Measurements from ENCODE around the gene NRP2. TPM values are rescaled to one million over a fixed set of nuclear protein-coding genes. Genes with fewer than 3 reads are reported as not detected.

Gene NRP2
- total and polyA plus RNA-seq, 2 donors (not counting 1 experiment from before 2014, with no cell fraction given): 1.8 to 6.8 TPM

DNA sequence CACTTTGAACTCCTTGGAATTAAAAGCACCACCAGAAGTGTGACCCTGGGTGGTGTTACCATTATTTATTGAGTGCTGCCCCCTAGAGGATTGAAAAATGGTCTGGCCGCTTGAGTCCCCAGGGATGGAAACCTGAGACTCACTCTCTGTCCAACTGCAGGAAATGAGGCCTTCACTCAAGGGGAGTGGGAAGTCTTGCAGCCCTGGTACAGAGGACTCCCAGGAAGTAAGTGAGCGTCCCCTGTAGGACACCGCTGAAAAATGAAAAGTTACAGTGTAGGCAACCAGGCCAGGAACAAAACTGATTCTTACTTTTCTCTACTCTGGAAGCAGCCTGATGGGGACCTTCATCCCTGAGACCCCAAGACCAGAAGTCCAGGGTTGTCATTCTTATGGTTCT, 2.2 kb upstream of the NRP2 start:
- peaks cover 0 to 39% (median 24%) of the 10 kb centered on the region in 4 experiments for H3K27me3 ChIP-seq (replicated peaks in 1 of 4; ENCODE audit: control extremely low read depth in 1 of 4, control insufficient read depth in 3 of 4, insufficient read depth in 4 of 4, low read length in 3 of 4)
- no peaks in the 10 kb centered on the region for H3K79me2 ChIP-seq (ENCODE audit: control insufficient read depth, insufficient read depth, low read length)
- ATAC-seq (ENCODE audit: low read depth) (peak; percentile 22), DNase-seq (peak; percentile 71)
- peaks cover 37% of the 10 kb centered on the region for H3K4me1 Mint-ChIP-seq
- no peak overlapping the region for H3K27ac ChIP-seq (ENCODE audit: low read length in 2 of 2)
- WGBS (ENCODE audit: insufficient coverage): 4% methylated on average over 3 of the region's 3 CpGs
- H3K27ac Mint-ChIP-seq: peak overlapping the region; percentile 48
- peak overlapping the region; percentile 31 for H3K4me3 Mint-ChIP-seq
- H2AFZ ChIP-seq (ENCODE audit: insufficient read depth, low read depth, low read length, poor library complexity, severe bottlenecking): no peak overlapping the region
- peaks cover 0 to 10% (median 0%) of the 10 kb centered on the region in 3 donors for H3K9me3 ChIP-seq (ENCODE audit: control extremely low read depth in 1 of 3, control insufficient read depth in 2 of 3, insufficient read depth in 1 of 3, low read length in 2 of 3)
- peaks cover 26% of the 10 kb centered on the region for H3K27me3 Mint-ChIP-seq
- no peak overlapping the region for H3K4me3 ChIP-seq (ENCODE audit: control extremely low read depth in 1 of 5, extremely low read depth in 1 of 5, insufficient read depth in 1 of 5, low read depth in 2 of 5, low read length in 4 of 5)
- TF ChIP-seq EZH2 (IDR thresholded peaks at IDR 0.05; ENCODE audit: borderline replicate concordance, insufficient read depth, low read depth, low read length, poor library complexity, severe bottlenecking) (no peak), CTCF (IDR thresholded peaks at IDR 0.05) (peak; percentile 85)
- no peaks in the 10 kb centered on the region for H3K36me3 ChIP-seq (replicated peaks in 1 of 2; ENCODE audit: control extremely low read depth in 1 of 2, control insufficient read depth in 1 of 2, extremely low read depth in 1 of 2, insufficient read depth in 2 of 2, low read length in 1 of 2)
- H4K20me1 ChIP-seq (ENCODE audit: control insufficient read depth, insufficient read depth, low read length, poor library complexity, severe bottlenecking): no peaks in the 10 kb centered on the region
- no peak overlapping the region for H3K4me2 ChIP-seq (replicated peaks; ENCODE audit: low read depth, low read length, poor library complexity, severe bottlenecking)
- peaks cover 32 to 33% of the 10 kb centered on the region in 2 donors for H3K4me1 ChIP-seq (ENCODE audit: control insufficient read depth in 2 of 2, insufficient read depth in 2 of 2, low read length in 2 of 2)
- intact Hi-C loops (cut with micrococcal nuclease): loop anchor here (5.0 kb wide), 3 partner anchors 42 to 267 kb away; no protein-coding TSS in a partner anchor
- H3K9ac ChIP-seq (ENCODE audit: low read length): no peak overlapping the region
- no peaks in the 10 kb centered on the region for H3K9me3 Mint-ChIP-seq (ENCODE audit: insufficient read depth)
- CTCF ChIA-PET: interaction anchor here (0.9 to 6.8 kb wide), 8 partner anchors 11 to 41 kb away, joined by 3 to 54 read pairs (median 4); no protein-coding TSS in a partner anchor
- POLR2A ChIA-PET: no interaction called here

DNA sequence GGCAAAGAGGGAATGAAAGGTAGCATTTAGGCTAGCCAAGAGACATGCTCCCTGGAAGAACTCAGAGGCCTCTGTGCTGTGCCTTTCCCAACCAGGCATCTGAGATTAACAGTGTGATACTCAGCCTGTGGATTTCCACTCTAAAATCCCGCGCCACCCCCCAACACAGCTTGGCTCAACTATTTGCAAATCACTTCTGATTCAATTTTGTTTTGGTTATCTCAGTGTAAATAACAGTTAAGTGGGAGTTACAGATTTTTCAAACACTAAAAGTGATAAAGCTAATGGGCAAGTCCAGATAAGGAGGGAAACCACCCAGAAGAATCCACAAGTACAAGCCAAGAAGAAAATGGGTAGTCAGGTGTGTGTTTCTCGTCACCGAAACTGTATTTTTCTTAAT, 1.4 kb upstream of the NRP2 start:
- H3K4me3 ChIP-seq (ENCODE audit: control extremely low read depth in 1 of 5, extremely low read depth in 1 of 5, insufficient read depth in 1 of 5, low read depth in 2 of 5, low read length in 4 of 5): no peak overlapping the region
- Mint-ChIP-seq H3K9me3 (ENCODE audit: insufficient read depth) (no peaks in the 10 kb centered on the region), H3K27ac (no peak overlapping the region), H3K4me1 (peaks cover 44% of the 10 kb centered on the region), H3K4me3 (peak overlapping the region; percentile 32), H3K27me3 (peaks cover 33% of the 10 kb centered on the region)
- H3K79me2 ChIP-seq (ENCODE audit: control insufficient read depth, insufficient read depth, low read length): no peaks in the 10 kb centered on the region
- ATAC-seq (ENCODE audit: low read depth): no peak
- no peak for DNase-seq
- no CpG with 5 or more reads among the region's 4 CpGs for WGBS (ENCODE audit: insufficient coverage)
- H2AFZ ChIP-seq (ENCODE audit: insufficient read depth, low read depth, low read length, poor library complexity, severe bottlenecking): no peak overlapping the region
- H3K9ac ChIP-seq (ENCODE audit: low read length): no peak overlapping the region
- peaks cover 0 to 46% (median 24%) of the 10 kb centered on the region in 4 experiments for H3K27me3 ChIP-seq (replicated peaks in 1 of 4; ENCODE audit: control extremely low read depth in 1 of 4, control insufficient read depth in 3 of 4, insufficient read depth in 4 of 4, low read length in 3 of 4)
- H3K36me3 ChIP-seq (replicated peaks in 1 of 2; ENCODE audit: control extremely low read depth in 1 of 2, control insufficient read depth in 1 of 2, extremely low read depth in 1 of 2, insufficient read depth in 2 of 2, low read length in 1 of 2): no peaks in the 10 kb centered on the region
- ChIA-PET CTCF (interaction anchor here (0.8 to 6.8 kb wide), 5 partner anchors 20 to 1418 kb away, joined by 4 to 54 read pairs (median 4); no protein-coding TSS in a partner anchor), POLR2A (interaction anchor here (0.6 to 2.3 kb wide), 2 partner anchors 23 to 26 kb away, joined by 4 to 15 read pairs; no protein-coding TSS in a partner anchor)
- TF ChIP-seq EZH2 (IDR thresholded peaks at IDR 0.05; ENCODE audit: borderline replicate concordance, insufficient read depth, low read depth, low read length, poor library complexity, severe bottlenecking) (no peak), CTCF (IDR thresholded peaks at IDR 0.05) (no peak)
- H4K20me1 ChIP-seq (ENCODE audit: control insufficient read depth, insufficient read depth, low read length, poor library complexity, severe bottlenecking): no peaks in the 10 kb centered on the region
- peaks cover 0 to 11% (median 0%) of the 10 kb centered on the region in 3 donors for H3K9me3 ChIP-seq (ENCODE audit: control extremely low read depth in 1 of 3, control insufficient read depth in 2 of 3, insufficient read depth in 1 of 3, low read length in 2 of 3)
- intact Hi-C loops (cut with micrococcal nuclease): loop anchor here (5.0 kb wide), 3 partner anchors 41 to 266 kb away; no protein-coding TSS in a partner anchor
- H3K4me1 ChIP-seq (ENCODE audit: control insufficient read depth in 2 of 2, insufficient read depth in 2 of 2, low read length in 2 of 2): peaks cover 37 to 41% of the 10 kb centered on the region in 2 donors
- H3K4me2 ChIP-seq (replicated peaks; ENCODE audit: low read depth, low read length, poor library complexity, severe bottlenecking): no peak overlapping the region
- H3K27ac ChIP-seq (ENCODE audit: low read length in 2 of 2): no peak overlapping the region

Measured in B cell (primary cell).